Lung (tissue), 12 donors: ENCODE data around the gene MRPS17. TPM values are rescaled to one million over a fixed set of nuclear protein-coding genes. Genes with fewer than 3 reads are reported as not detected.

Experiments
- ATAC-seq: fragments of 200-7000 bp; cut with Tn5 transposase; one replicate; pipeline ENCODE4 v1.9.1; 2020; ENCODE audit warnings: moderate number of reproducible peaks; ENCODE audit not compliant: insufficient read depth, low FRiP score
- DNase-seq, 3 donors: peaks; one replicate each; pipeline ENCODE4 v3.0.0-alpha.2; 2013 to 2017
- H3K27ac ChIP-seq, 2 donors: one replicate each; pipeline ENCODE4 v1.5.1; 2013; ENCODE audit warnings: mild to moderate bottlenecking in 2 of 2, moderate library complexity in 2 of 2, control low read depth in 1 of 2, inconsistent platforms in 1 of 2, low read depth in 1 of 2, low read length in 1 of 2
- H3K27me3 ChIP-seq, 3 donors: one replicate each; pipeline ENCODE4 v1.5.1; 2013; ENCODE audit warnings: low read length in 2 of 3; ENCODE audit not compliant: control insufficient read depth in 3 of 3, insufficient read depth in 3 of 3
- H3K36me3 ChIP-seq, 4 donors: one replicate each; pipeline ENCODE4 v1.5.1; 2013; ENCODE audit warnings: low read length in 4 of 4, mild to moderate bottlenecking in 1 of 4, moderate library complexity in 1 of 4; ENCODE audit not compliant: control insufficient read depth in 4 of 4, insufficient read depth in 4 of 4
- H3K4me1 ChIP-seq, 5 donors: one replicate each; pipeline ENCODE4 v1.5.1; 2013; ENCODE audit warnings: low read length in 5 of 5, mild to moderate bottlenecking in 2 of 5, moderate library complexity in 1 of 5; ENCODE audit not compliant: control insufficient read depth in 5 of 5, insufficient read depth in 5 of 5
- H3K4me3 ChIP-seq: one replicate; pipeline ENCODE4 v1.5.1; 2013; ENCODE audit warnings: mild to moderate bottlenecking, control low read depth, moderate library complexity
- H3K9ac ChIP-seq, 2 donors: one replicate each; pipeline ENCODE4 v1.5.1; 2013; ENCODE audit warnings: low read length in 2 of 2, control low read depth in 1 of 2; ENCODE audit not compliant: insufficient read depth in 1 of 2
- H3K9me3 ChIP-seq, 4 donors: one replicate each; pipeline ENCODE4 v1.5.1; 2013; ENCODE audit warnings: low read length in 3 of 4, mild to moderate bottlenecking in 1 of 4, moderate library complexity in 1 of 4; ENCODE audit not compliant: control insufficient read depth in 4 of 4, insufficient read depth in 3 of 4
- WGBS, 2 donors: extraction: QIAGEN DNeasy Blood & Tissue Kit; methylation state at CpG; one replicate each; pipeline ENCODE4 v1.1.7; 2013; 5-methylcytosine and 5-hydroxymethylcytosine counted together
- polyA plus RNA-seq, 2 donors: library from polyadenylated mRNA; stranded (reverse); fragments of 200-250 nt; gene quantifications; one replicate each; pipeline ENCODE4 v1.2.1, GENCODE V29; 2013
- total RNA-seq, 2 donors: library from RNA; depleted of rRNA in 1 of 2; stranded (reverse); fragments of >200 nt in 1 of 2; gene quantifications; one replicate each; pipeline ENCODE4 v1.2.1, GENCODE V29; 2014 to 2021
- TF ChIP-seq, protein P1 (sequence below): IDR thresholded peaks from 2 replicates; pipeline ENCODE4 v1.5.1; 2012; ENCODE audit warnings: mild to moderate bottlenecking; ENCODE audit errors: control extremely low read depth, extremely low read depth
- donor health status: control.
- donor health status: control.
- donor health status: Bipolar disorder and iron deficiency.
- donor health status: healthy.
- donor health status: DM: yes; HTN: yes; CAD: no.

MRPS17 gene
- total and polyA plus RNA-seq, 4 donors: 6.4 to 14.8 (median 12.6) TPM

DNA sequence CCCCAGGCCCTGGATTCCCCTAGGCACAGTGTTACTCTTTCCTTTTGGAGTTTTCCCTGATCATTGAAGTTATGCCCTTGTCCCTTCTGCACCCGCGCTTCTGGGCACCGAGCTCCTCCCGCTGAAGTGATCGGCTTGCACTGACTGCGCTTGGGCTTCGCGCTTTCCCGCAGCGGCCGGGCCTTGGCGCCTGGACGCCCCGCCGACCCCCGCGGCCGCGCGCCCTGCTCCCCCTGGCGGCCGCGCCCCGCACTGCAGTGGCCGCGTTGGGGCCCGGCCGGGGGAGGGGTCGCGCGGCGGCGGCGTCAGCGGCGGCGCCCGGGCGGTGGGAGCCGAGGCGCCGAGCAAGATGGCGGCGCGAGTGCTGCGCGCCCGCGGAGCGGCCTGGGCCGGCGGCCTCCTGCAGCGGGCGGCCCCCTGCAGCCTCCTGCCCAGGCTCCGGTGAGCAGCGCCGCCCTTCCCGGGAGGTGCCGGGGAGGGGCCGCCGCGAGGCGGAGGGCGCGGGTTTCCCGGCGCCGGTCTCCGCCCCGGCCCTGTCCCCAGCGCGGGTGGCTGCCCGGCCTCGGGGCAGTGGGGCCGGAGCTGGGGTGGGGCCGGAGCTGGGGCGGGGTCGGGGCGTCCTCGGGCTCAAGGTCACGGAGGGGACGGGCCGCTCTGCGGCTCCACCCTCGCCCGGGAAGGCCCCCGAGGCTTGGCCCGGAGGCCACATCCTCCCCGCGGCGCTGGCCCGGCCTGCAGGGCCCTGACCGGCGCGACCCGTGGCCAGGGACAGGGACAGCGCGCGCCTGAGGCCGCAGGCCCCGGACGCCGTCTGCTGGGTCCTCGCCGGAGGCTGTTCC, 12.8 kb downstream of the MRPS17 start, which contains the start of gene NIPSNAP2:
NIPSNAP2 (plus strand) TSS at position 325 of the 839 bp plus-strand sequence; CDS start at position 350, 25 bp downstream.
- Histone ChIP-seq H3K9ac (peak within 1 kb of the TSS; percentile 67 to 68), H3K27me3 (no peaks in the 10 kb centered on the region), H3K36me3 (peaks cover 0 to 10% (median 5%) of the 10 kb centered on the region in 4 donors), H3K9me3 (no peaks in the 10 kb centered on the region), H3K27ac (peak within 1 kb of the TSS; percentile 88 to 98), H3K4me1 (peaks cover 4 to 7% (median 6%) of the 10 kb centered on the region in 5 donors), H3K4me3 (peak within 1 kb of the TSS; percentile 74)
- 1% methylated on average over 55 to 105 of the region's 105 CpGs for WGBS, 2 donors
- DNase-seq: peak; percentile 72 to 76 (median 75)
- peak; percentile 95 for ATAC-seq
- TF ChIP-seq, protein P1, sequence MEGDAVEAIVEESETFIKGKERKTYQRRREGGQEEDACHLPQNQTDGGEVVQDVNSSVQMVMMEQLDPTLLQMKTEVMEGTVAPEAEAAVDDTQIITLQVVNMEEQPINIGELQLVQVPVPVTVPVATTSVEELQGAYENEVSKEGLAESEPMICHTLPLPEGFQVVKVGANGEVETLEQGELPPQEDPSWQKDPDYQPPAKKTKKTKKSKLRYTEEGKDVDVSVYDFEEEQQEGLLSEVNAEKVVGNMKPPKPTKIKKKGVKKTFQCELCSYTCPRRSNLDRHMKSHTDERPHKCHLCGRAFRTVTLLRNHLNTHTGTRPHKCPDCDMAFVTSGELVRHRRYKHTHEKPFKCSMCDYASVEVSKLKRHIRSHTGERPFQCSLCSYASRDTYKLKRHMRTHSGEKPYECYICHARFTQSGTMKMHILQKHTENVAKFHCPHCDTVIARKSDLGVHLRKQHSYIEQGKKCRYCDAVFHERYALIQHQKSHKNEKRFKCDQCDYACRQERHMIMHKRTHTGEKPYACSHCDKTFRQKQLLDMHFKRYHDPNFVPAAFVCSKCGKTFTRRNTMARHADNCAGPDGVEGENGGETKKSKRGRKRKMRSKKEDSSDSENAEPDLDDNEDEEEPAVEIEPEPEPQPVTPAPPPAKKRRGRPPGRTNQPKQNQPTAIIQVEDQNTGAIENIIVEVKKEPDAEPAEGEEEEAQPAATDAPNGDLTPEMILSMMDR: peak; percentile 28

DNA sequence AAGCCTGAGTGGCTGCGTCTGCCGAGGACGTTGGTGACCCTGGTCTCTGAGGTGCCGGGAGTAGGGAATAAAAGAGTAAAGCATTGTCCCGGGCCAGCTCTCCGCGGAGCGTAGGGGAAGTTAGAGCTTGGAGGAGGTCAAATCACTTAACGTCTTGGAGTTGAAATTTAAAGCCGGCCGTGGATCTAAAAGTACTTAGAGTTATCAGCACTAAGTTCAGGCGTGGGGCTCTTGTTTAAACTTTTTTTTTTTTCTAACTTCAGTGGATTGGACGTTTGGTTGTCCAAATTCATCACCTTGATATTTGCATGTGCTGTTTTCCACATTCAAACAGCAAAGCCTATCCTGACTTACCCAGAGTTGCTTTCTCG, 13.4 kb downstream of the MRPS17 start:
- 2% methylated on average over 14 of the region's 14 CpGs for WGBS, 2 donors
- peaks cover 4 to 7% (median 6%) of the 10 kb centered on the region in 5 donors for H3K4me1 ChIP-seq
- peak; percentile 1 for ATAC-seq

DNA sequence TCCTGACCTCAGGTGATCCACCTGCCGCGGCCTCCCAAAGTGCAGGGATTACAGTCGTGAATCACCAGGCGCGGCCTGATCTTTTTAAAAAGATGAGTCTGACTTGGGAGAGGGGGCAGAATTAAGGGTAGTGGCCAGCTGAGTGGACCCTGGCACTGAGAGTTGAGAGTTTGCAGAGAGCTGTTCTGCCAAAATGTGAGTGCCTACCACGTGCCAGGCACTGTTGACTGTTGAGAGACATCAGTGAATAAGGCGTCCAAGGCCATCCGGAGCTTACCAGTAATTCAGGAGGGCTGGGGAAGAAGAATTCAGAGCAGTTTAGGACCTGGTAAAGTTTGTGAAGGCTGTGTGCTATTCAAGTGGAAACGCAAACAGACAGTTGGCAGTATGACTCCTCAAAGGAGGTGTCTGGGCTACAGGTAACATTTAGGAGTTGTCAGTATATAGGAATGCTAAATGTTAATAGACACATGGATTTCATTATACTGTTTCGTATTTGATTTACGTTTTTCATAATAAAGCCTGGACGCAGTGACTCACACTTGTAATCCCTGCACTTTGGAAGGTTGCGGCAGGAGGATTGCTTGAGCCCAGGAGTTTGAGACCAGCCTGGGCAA, 14.2 kb downstream of the MRPS17 start:
- WGBS, 2 donors: 76 to 90% methylated on average over 13 of the region's 13 CpGs
- H3K27ac ChIP-seq: peak overlapping the region; percentile 60 to 88
- no peak overlapping the region for H3K4me3 ChIP-seq
- no peak for DNase-seq
- H3K9ac ChIP-seq: peak overlapping the region in 1 of 2 donors; percentile 5
- no peaks in the 10 kb centered on the region for H3K9me3 ChIP-seq
- H3K36me3 ChIP-seq: peaks cover 0 to 12% (median 8%) of the 10 kb centered on the region in 4 donors
- H3K27me3 ChIP-seq: no peaks in the 10 kb centered on the region
- H3K4me1 ChIP-seq: peaks cover 4 to 8% (median 6%) of the 10 kb centered on the region in 5 donors
- ATAC-seq: no peak
- TF ChIP-seq, protein P1: no peak

More for the DNA sequence above, 13.4 kb downstream of the MRPS17 start:
- Histone ChIP-seq H3K27me3 (no peaks in the 10 kb centered on the region), H3K27ac (peak overlapping the region; percentile 88 to 98), H3K9ac (peak overlapping the region; percentile 67 to 68), H3K36me3 (peaks cover 0 to 10% (median 6%) of the 10 kb centered on the region in 4 donors), H3K9me3 (no peaks in the 10 kb centered on the region), H3K4me3 (peak overlapping the region; percentile 74)
- DNase-seq: no peak
- TF ChIP-seq, protein P1: no peak
